GOT3 (cell line): ENCODE measurements around the gene CHCHD6.
A peak's percentile ranks its signal among the peaks of the same experiment; 100 is the strongest.

ENCODE experiments used
- DNase-seq: peaks from one replicate; lab custom pipeline; 2025; ENCODE audit warnings: mixed read lengths; lab: John Stamatoyannopoulos, UW

The CHCHD6 gene

DNA sequence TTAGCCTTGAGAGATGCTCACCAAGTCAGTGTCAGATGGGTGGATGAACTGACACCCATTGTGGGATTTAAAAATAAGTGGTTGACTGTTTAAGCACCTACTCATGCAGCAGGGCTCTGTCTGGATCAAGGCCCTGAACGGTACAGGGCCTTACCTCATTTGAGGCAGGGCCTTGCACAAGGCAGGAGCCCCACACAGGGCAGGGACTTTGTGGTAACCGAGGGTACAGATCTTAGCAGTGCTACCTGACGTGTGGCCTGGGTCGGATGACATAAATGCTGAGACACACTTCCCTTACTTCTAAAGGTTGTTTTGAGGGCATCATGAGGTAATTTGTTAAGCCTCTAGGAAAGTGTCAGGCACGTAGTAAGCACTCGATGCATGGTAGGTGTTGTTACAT, 219.4 kb downstream of the CHCHD6 start:
- DNase-seq, result no peak

DNA sequence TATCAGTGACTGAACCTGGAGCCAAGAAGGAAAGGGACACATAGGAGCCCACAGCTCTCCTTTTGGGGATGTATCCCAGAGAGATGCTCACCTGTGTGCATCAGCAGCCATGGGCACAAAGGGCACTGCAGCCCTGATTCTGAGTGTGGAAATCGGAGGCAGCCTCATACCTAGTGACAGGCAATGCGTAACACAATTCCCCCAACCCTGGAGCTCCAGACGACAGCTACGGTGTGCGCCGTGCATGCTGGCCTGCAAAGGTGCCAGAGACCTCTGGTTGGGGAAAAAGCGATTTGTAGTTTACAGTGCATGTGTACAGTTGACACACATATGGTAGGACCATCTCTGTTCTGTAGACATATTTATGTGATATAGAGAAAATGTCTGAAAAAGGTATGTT, 219.9 kb downstream of the CHCHD6 start:
- no peak for DNase-seq

DNA sequence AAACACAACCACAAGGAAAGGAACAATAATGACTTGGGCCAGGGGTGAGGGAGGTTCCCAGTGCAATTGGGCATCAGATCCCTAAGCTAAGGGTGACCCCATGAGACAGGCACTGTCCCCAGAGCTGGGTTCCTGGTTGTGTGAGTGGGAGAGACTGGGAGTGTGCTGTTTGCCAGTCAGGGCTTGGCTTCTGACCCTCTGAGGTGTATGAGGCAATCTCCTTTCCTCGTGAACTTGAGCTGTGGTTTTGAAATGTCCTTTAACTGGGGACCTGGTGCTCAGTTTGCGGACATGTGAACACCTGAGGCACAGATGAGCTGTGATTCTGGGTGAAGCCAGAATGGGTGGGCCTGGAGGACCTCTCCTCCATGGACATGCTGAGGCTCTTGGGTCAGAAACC, 220.4 kb downstream of the CHCHD6 start:
- no peak for DNase-seq

DNA sequence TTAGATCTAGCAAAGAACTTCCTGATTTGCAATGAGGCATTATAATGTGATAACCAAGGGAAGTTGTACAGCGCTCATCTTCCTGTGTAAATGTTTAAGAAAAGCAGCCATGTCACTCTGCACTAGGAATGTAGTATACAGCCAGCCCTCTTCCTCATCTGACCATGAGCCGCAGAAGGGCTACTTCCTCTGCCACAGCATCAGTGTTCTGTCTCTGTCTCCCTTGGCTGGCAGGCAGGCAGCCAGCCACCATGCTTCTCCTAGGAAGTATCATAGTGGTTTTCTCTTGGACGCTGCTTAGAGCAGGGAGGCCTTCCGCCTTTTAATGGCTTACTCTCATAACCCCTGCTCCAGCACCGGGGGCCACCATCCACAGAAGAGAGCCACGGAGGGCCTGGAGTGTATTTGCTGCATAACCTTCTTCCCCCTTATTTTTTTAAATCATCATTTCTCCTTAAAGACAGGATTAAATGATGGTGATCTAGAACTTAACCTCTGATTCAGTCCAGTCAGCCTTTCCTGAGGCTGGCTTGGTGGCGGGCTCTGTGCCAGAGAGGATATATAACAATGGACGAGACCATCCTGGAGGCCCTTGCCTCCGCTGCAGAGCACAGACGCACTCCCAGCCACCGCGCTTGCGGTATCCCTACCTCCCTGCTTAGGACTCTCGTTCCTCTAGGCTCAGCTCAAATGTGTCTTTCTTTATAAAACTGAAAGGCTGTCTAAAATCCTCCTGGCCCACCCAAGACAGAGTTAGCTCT, 221.6 kb downstream of the CHCHD6 start:
- DNase-seq, result no peak

DNA sequence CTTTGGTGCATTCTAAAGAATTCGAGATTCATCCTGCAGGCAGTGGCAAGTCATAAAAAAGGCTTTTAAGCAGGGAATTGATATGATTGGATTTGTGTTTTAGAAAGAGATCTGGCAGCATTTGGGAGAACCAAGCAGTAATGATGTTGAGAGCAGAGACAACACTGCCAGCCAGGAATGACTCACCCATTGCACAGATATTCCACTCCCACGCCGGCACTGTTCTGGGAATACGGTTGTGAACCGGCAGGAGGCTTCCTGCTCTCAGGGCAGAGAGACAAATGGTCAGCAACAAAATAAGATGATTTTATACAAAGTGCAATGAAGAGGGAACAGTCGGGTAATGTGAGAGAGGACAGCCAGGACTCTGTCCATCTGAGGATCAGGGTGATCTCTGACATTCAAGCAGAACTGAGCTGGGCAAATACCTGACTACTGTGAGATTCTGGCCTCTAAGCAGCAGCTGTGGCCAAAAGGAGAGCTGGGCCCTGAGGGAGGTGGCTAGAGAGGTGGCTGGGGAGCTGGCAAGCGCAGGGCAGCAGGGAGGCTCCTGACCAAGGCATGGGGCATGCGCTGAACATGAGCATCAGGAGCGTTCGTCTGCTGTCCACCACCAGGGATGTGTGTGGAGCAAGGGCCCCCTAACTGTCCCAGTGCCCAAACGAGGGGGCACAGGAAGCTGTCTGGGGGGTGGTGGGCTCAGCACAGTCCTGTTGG, 222.8 kb downstream of the CHCHD6 start:
- DNase-seq, result peak; percentile 36

DNA sequence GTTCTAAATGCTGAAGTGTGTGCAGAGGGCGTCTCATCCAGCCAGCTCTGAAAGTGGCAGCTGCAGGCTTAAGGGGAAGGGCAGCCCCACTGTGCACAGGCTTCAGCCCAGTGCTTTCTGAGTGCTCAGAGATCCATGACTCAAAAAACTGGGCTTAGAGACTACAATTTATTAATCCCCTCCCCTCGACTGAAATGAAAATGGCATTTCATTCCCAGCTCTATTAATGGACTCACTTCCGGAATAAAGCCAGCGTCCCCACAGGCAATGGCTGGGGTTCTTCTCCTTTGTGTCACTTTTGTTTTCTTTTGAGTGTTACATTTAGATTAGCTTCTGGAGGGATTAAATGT, 223.3 kb downstream of the CHCHD6 start:
- DNase-seq, result no peak

DNA sequence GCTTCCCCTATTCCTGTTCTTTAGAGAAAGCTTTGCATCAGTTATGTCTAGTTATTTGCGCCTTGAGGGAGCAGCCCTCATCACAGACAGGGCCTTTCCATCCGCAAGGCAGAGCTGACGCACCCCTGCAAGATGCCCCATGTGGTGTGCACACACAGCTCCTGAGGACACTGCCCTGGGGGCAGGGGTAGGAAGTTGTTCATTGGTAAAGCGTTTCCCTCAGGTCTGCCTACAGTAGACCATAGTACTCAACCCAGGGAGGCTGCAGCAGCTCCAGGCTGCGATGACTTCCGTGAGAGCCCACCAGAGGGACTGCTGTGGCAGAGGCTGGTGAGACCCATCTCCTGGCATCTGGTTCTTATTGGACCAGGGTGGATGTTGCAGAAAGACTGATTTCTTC, 223.8 kb downstream of the CHCHD6 start:
- DNase-seq, result no peak

DNA sequence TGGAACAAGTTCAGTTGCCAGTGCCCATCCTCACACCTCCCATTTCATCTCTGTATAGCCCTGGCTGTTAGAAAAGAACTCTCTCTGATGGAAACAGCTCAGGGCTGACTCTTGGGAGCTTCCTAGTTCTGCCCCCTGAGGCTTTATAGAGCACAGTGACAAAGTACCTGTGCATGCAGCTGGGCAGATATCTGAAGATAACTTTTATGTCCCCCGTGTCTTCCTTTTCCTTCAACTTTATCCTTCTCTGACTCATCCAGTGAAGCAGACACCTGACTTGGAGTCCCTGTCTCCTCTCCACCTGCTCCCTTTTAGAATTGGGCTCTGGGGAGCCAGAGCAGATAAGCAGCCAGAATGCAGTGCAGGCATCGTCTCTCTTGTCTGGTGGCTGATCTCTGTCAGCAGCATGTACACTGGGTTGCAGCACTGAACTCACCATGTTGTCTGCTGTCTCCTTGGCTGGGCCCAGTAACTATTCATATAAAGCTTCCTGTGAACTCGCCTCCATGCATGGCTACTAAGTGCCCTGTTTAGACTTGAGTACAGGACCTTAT, 225.0 kb downstream of the CHCHD6 start:
- no peak for DNase-seq

DNA sequence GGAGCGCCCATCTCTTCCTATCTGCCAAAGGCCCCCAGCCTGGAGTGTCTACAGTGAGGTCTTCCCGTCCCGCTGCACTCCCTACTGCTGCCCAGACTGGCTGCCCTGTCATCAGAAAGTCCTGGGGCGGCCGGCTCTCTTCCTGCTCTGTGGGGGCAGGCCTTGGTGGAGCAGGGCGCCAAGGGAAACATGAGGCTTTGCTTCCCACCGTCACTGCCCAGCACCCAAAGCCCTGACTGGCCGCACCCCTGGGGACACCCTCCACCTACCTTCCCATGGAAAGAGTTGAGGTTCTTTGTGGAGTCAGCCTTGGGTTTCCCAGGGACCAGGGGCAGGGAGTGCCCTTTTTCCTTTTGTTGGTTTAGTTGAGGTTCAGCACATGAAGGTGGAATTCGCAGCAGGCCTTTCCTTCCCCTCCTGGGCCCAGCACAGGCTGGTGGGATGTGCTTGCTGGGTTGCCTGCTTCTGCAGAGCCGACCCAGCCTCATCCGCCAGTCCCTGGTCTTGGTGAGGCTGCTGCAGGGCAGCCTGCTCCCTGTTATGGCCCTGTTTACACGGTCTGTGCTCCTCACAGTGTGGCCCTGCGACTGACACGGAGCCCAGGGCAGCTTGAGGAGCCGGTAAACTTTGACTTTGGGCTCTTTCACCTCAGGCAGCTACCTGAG, 227.0 kb downstream of the CHCHD6 start:
- DNase-seq, result no peak

DNA sequence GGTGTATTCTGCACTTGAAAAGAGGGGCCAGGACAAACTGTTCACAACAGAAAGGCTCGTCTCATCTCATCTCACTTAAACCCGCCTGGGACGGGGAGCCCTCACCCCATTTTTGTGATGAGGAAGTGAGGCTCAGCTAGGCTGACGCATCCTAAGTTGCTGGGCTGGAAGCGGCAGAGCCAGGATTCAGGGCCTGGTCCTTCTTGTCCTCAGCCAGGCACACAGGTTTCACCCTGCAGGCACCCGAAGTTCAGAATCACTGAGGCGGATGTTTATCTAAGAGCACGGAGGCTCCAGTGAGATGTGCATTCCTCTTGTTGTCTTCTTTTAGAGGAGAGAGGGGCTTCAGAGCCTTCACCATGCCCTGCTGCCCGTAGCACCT, 227.8 kb downstream of the CHCHD6 start:
- no peak for DNase-seq

DNA sequence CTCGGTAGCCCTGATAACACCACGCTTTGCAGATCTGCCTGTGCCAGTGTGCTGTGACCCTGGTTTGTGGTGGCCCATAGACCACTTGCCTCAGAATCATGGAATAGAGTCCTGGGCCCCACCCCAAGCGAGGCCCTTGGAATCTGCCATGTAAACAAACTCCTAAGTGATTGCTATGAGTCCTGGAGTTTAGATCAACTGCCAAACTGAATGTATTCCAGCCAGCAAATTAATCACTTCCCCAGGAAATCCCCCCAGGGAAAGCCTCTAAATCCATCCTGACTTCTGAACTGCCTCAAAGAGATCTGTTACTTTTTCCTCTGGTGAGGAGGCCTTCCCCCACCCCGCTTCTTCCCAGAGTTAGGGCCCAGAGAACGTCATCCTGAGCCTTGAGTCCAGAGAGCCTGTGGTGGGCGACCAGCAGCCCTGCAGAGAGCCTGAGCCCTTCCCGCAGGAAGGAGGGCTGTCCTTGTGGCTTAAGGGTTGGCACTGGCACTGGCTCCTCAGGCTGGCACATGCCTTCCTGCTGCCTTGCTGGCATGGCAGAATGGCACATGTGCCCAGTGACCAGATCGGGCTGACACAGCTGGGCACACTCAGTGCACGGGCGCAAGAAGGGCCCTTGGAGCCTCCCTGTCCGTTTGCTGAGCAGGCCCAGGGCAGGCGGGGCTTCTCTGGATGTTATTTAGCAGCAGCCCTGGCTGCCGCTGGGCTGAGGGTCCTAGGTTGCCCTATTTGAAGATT, 228.3 kb downstream of the CHCHD6 start:
- no peak for DNase-seq

DNA sequence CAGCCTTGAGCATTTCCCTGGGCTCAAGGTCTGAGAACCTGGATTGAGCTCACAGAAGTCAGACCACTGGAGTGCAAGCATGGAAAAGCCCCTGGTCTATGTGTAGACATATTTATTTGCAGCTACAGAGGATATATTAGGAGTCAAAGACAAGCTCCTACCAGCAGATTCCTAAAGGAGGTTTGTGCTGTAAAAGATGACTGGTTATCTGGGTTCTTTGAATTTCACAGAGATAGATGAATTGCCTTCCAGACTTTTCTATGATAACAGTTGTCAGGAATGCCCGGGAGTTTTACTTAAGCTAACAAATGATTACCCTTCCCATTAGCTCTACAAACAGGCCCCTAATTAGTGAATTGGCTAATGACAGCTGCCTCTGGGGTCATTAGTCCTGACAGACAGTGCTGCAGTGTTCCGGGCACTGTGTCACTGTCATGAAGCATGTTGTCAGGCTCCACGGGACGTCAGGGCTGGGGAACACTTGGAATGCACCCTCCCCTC, 230.0 kb downstream of the CHCHD6 start:
- no peak for DNase-seq

DNA sequence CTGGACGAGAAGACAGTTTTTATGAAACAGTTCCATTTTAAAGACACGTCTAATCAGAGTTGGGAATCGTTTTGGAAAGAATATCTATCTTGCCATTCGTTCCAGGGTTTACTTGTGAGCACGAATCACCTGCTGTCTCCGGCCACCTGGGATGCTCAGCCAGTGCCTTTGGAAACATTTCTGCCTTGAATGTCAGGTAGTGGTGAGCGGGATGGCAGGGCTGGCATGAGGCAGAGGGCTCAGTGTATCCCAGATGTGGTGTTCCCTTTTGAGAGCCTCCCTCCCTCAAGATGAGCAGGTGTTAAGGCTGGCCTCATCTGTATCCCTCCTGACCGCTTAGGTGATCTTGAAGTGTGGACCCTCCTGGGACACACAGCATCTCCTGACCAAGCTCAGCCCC, 231.0 kb downstream of the CHCHD6 start:
- DNase-seq, result no peak

DNA sequence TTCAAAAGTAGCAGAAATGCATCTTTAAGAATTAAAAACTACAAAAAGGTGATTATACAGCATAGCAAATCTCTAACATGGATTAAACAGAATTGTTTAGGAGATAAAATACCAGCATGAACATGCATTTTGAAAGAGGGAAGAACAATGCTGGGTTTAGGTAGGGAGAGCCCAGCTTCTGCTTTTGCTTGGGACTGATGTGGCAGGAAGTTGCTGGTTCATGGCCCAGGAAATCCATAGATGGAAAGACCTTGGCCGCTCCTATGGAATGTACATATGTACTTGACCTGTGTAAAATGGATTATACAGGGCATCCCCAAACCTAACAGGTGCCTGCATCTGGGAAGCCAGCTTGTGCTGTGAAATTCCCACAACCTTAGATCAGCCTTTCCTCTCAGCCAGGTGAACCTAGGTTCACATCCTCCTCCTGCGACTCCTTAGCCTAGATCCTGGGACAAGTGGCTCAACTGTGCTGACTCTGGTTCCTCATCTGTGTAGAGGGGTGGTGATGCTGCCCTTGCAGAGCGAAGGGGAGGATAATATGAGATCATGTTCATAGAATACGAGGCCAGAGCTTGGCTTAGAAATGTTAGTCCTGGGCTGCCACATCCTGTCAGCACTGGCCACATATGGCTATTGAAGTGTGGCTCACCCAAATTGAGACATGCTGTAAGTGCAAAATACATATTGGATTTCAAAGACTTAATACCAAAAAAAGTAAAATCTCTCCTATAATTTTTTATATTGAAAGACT, 231.9 kb downstream of the CHCHD6 start:
- DNase-seq, result no peak

DNA sequence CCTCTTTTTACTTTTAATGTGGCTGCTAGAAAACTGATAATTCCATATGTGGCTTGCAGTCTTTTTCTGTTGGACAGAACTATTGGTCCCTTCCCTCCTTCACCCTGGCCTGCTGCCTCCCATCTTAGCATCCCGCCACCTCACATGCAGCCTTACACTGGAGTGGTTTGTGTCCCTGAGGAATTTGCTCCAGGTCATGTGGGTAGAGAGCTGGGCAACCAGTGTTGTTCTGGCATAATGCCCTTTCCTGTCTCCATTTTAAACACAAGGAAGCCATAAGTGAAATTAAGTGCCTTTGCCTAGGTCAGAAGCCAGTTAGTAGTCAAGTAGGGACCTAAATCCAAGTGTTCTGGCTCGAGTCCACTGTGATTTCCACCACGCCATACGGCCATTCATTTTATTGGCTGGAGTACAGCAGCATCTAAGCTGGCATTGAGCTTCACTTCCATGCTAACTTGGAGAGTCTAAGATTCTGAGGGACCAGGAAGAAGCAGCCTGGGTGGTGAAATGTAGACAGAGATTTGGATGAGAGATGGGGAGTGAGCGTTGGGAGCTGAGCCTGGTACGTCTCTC, 232.9 kb downstream of the CHCHD6 start:
- no peak for DNase-seq

DNA sequence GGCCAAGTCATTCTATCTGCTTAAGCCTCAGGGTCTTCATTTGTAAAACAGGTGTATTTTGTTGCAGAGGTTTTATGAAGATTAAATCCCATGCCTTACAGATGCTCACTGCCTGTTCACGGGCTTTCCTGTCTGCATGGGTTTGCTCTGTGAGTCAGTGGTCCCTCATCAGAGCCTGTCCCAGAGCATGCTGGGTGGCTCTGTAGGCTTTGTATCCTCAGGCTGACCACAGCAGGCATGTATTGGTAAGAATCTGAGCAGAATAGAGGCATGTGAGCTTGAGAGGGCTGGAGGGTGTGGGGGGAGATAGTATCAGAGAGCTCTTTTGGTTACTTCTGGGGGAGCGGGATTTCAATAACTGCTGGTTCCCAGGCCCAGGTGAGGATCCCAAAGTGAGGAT, 233.5 kb downstream of the CHCHD6 start:
- no peak for DNase-seq

DNA sequence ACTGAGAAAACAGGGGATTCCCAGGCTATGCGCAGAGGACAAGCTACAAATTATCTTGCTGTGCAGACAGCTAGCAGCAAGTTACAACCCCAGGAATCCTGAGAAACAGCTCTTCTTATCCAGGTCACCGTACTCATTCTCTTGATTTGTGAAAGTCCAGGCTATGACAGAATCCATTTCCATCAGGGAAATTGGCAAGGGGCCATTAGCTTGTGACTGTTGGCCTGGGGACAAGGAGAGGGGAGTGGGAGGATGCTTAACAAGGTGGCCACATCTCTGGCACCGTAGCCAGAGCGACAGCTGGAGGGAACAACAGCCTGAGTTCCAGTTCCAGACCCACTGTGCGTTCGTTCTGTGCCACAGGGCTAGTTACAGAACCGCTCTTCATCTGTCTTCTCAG, 233.9 kb downstream of the CHCHD6 start:
- DNase-seq, result no peak

DNA sequence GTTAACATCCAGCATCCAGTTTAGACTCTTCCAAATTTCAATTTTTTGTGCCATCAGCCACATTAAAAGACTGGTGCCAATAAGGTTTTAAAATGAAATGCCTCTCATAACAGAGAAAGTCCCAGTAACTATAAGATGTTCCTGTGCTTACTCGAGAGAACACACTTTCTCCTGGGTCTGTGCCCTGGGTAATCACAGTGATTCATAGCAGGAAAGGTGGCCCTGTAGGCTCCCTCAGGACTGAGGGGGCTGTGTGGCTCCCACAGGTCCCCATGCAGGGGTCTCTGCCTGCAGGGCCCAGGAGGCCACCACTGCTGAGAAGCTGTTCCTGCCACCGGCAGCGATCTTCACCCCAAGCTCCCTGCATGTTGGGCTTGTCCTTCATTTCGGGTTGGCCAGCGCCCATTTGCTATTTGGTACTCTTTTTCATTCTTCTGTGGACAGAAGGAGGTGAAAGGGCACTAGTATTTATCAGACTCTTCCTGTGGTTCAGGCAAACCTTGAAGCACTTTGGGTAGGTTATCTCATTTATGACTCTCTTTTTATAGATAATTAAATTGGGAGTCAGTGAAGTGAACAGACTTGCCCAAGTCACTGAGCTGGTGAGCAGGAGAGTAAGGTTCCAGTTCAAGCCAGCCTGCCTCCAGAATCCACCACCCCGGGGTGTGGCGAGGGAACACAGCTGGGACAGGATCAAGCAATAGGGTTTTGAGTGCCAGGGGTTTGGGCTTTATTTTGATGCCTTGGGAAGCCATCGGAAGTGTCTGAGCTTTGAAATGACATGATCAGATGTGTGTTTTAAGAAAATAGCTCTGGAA, 234.7 kb downstream of the CHCHD6 start:
- no peak for DNase-seq

DNA sequence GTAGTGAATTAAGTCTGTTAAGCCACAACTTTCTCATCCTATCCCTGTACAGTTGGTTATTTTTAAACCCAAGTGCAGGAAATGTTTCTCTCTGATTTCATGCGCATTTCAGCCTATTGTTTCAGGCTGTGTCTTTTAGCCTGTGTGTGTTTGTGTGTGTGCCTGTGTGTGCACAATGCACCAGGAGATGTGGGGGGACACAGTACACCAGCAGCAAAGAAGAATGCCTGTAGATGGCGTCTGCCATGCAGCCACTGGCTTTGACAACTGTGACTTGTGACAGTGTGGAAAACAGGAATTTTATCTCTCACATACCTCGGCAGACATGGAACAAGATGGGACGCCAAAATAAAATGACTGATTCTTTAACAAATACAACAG, 235.3 kb downstream of the CHCHD6 start:
- DNase-seq, result no peak

DNA sequence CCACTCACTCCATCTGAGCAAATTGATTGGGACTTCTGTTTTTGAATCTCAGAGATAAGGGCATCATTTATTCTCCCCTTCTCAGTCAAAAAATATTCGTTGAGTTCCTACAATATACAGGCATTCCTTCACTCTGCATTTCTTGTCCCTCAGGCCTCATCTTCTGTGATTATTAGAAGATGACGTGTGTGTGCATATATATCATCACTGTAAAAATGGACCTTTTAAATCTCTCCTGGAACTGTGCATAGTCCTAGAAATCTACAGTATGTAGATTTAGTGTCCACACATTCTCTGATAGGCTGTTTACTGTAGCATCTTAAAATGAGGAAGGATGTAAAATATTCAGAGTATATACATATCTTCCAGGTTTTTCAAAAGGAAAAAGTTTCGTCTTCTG, 235.7 kb downstream of the CHCHD6 start:
- no peak for DNase-seq
